GM19043 (cell line): ENCODE data around the gene ZNF48.

Source experiments
- ATAC-seq: cut with Tn5 transposase; IDR thresholded peaks from one replicate; pipeline ENCODE4 v1.9.1; 2021; ENCODE audit warnings: low read depth; ENCODE audit not compliant: unreplicated experiment

Gene ZNF48

DNA sequence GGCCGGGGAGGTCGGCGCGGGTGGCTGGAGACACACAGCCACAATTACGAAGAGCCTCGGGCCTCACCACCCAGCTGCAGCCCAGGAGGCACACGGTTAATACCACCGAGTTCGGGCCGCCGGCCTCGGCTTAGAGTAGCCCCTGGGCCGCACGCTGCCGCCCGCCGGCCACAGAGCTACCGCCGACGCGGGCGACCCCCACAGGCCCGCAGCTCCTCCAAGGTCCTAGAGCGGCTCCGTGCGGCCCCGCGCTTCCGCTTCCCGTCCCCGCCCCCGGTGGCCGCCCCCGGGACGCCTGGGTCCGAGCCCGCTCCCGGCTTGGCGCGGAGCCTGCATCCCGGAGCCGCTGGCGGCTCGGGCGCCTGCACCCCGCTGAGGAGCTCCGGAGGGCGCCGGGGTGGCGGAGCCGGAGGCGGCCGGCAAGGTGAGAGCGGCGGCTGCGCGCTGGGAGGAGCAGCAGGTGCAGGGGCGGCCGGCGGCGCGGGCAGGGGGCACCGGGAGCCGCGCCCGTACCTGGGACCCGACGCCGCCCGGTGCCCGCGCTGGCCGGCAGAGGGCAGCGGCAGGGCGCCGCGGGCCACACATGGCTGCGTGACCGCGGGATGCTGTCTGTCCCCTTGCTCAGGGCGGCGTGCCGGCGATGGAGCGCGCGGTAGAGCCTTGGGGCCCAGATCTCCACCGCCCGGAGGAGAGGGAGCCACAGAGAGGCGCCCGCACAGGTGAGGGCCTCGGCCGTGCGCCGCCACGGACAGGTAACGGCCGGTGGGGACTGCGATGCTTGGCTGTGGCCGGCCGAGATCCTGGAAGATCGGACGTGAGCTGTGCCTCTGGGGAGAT is at the start of gene ZNF48:
ZNF48 (plus strand) TSS at position 266 of the 837 bp plus-strand sequence; CDS start at position 641, 375 bp downstream.
- ATAC-seq: peak; percentile 57

DNA sequence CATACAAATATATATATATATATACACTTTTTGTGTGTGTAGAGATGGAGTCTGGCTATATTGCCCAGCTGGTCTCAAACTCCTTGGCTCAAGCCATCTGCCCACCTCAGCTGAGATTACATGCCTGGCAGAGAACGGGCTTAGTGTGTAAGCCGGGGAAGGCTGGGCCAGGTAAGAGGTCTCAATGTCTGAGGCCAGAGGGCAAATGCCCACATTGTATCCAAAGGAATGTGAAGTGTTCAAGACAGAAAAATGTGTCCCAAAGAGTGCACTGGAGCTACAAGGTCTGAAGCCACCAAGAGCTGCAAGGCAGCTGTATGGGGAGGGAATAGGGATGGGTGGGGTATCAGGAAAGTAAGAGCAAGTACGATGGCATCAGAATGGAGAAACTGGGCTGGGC is 48.9 kb upstream of the ZNF48 start:
- ATAC-seq: no peak

DNA sequence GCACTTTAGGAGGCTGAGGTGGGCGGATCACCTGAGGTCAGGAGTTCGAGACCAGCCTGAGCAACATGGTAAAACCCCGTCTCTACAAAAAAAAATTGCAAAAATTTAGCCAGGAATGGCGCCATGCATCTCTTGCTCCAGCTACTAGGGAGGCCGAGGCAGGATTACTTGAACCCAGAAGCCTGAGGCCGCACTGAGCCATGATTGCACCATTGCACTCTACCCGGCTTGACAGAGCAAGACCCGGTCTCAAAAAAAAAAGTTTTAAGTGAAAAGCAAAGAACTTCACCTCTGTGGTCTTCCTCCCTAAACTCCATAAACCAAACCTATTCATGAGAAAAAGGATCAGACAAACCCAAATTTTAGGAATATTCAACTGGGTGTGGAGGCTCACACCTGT is 47.1 kb upstream of the ZNF48 start:
- ATAC-seq: no peak

DNA sequence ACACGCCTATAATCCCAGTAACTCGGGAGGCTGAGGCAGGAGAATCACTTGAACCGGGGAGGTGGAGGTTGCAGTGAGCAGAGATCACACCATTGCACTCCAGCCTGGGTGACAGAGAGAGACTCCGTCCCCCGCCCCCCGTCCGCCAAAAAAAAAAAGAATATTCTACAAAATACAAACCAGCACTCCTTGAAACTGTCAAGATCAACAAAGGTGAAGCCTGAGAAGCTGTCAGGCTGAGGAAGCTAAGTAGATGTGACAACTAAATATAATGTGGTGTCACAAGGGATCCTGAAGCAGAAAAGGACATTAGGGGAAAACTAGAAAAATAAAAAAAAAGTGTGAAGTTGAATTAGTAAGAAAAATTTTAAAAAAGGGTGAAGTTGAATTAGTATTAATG is 46.3 kb upstream of the ZNF48 start:
- ATAC-seq: no peak

DNA sequence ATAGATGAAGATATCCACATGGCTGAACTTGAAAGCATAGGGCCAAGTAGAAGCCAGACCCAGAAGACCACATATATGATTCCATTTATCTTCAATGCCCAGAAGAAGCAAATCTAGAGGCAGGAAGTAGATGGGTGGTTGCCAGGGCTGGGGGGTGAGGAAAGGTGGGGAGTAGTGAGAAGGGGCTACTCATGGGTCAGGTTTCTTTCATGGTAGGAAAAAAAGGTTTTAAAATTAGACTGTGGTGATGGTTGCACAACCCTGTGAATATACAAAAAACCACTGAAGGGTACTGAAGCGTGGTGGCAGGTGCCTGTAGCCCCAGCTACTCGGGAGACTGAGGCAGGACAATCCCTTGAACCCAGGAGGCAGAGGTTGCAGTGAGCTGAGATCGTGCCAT is 45.5 kb upstream of the ZNF48 start:
- ATAC-seq: no peak

DNA sequence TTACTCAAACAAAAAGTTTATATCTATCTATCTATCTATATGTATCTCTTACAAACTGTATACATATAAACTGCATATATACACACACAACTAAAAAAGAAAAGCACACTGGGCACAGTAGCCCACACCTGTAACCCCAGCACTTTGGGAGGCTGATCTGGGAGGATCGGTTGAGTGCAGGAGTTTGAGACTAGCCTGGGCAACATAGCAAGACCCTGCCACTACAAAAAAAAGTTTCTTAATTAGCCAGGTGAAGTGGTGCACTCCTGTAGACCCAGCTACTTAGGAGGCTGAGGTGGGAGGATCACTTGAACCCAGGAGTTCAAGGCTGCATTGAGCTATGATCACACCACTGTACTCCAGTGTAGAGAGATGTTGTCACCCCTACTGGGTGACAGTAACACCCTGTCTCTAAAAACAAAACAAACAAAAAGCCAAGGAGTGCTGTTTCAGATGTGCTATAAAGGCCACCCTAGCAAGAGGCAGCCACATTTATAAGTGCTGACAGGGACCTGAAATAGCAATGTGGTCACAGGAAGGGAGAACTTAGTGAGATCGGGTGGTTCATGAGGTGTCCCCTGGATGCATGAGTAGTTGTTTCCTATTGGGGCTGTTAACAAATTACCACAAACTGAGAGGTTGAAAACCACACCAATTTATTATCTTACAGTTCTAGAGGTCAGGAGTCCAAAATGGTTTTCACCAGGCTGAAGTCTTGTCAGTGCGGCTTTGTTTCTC is 44.9 kb upstream of the ZNF48 start:
- ATAC-seq: peak; percentile 49

DNA sequence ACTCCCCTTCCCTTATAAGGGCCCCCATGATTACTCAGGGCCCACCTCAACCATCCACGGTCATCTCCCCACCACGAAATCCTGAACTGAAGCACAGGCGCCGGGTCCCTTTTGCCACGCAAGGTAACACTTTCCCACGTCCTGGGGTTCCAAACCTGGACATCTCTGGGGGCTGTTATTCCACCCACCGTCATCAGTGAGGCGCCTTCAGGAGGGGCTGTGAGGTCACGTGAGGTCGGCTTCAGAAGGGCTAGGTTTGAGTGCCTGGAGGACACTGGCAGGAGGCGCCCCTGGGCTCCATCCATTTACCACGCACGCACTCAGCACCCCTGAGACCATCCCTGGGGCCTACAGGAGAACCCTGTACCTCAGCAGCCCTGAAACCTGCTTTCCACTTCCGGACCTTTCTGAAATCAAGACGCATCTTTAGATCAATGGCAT is 44.2 kb upstream of the ZNF48 start:
- no peak for ATAC-seq

DNA sequence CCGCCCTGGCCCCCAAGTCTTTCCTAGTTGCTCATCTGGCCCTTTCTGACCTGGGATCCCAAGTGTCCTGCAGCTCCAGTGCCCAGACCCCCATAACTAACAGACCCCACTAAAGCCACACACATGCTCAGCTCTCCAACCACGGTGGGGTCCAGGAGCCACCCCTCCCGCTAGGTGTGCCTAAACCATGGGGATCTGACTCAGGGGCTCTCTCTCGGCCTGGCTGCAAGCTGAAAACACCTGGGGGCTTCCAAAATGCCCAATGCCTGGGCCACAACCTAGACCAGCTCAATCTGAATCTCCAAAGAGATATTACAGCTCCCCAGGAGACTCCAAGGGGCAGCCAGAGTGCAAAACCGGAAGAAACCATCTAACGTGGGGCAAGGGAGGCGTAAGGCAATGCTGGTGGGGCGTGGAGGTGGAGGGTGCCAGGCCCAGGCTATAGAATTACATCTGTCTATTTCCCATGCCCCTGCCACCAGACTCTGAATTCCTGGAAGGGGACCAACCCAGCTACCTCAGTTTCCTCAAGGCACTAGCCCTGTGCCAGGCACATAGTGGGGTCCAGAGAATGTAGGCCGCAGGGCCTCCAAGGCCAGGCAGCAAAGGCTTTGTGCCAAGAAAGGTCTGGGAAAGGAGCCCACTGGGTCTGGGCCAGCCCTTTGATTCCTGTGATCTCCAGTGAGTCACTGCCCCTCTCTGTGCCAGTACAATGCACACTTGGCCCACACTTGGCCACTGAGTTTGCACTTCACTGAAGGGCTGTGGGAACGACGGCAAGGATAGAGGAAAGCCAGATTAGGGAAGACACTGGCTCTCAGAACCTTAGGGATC is 43.4 kb upstream of the ZNF48 start:
- ATAC-seq: no peak

DNA sequence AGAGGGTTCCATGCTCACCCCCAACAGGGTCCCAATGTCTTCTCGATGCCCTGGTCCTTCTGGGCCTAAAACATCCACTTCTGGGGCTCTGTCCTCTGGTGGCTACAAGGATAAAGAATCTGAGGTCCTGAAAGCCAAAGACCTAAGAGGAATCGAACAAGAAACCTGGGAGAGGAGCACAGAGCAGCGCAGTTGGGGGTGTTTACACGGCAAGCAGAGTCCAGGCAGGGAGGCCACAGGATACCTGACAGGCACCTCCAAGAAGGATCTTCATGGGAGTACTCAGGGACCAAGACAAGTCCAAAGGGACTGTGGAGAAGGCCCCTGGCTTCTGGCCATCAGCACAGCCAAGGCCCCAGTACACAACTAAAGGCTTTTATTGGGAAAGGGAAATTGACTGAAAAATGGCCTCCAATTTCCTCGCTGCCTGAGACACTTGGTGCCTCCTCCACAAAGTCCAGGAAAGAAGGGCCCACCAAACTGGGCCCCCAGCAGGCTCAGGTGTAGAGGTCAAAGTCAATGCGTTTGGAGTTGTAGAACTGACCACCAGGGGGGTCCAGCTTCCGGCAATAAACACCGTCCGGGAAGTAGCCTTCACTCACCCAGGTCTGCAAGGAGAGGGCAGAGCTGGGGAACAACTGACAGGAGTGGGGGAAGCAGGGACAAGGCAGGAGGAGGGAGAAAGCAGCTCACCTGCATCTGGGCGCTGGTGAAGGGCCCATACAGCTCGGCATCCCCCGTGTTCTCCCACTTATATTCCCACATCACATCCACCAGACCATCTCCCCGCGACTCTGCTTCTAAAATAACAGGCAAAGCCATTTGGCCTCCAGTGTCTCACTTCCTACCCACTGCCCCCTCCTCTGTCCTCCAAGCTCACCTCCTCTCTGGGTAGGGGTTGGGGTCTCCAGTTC is 42.5 kb upstream of the ZNF48 start:
- ATAC-seq: no peak

DNA sequence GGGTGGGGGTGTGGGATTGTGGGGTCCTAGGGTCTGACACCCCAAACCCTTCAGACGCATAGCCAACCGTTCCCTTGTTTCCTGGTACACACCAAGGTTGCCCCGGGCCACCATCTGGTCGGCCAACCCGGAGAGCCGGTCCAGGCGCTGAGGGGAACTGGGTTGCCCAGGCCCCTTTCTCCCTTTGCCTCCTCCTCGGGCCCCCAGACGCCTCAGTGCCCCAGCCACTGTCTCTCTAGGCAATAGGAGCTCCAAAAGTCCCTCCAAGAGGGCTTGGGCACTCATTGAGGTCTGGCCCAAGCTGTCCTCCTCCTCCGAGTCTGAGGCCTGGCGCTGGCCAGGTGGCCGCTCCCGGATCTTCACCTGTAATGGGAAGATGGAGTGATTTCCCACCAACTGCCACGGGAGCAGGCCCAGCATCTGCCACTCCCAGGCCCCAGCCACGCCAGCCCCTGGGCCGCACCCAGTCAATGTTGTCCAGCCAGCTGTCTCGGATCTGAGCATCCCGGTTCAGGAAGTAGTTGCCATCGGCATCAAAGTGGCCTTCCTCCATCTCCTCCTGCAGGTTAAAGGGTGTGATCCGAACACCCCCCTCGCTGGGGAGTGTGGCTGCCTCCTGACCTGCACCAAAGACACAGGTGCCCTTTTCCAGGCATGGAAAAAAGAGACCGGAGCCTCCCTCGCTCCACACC is 41.6 kb upstream of the ZNF48 start:
- no peak for ATAC-seq

DNA sequence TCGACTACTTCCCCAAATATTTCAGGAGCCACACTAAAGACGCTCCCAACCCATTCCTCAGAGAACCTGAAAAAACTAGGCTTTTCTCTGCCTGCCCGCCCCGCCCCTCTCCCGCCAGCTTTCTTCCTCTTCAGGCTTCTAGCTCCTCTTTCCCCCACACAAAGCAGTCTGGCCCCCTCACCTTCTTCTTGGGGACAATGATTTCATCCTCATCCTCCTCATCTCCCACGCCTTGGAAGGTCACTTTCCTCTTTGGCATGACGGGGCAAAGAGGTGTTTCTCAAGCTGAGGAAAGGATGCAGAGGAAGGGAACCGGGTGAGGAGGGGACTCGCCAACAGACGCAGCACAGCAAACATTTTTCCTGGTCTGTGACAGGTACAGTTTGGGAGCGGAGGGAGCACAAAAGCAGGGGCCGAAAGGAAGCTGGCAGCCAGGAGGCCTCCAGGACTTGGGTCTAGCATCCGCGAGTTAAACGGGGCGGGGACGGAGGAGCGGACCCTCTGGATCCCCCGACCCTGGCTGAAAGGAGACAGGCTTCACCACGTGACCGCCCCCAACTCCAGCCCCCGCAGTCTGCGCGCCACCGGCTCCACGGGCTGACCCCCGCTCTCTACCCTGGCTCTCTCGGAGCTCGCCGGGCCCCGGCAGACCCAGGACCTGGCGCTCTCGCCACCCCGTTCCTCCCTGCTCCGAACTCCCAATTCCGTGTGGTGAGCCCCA is 40.6 kb upstream of the ZNF48 start:
- no peak for ATAC-seq

DNA sequence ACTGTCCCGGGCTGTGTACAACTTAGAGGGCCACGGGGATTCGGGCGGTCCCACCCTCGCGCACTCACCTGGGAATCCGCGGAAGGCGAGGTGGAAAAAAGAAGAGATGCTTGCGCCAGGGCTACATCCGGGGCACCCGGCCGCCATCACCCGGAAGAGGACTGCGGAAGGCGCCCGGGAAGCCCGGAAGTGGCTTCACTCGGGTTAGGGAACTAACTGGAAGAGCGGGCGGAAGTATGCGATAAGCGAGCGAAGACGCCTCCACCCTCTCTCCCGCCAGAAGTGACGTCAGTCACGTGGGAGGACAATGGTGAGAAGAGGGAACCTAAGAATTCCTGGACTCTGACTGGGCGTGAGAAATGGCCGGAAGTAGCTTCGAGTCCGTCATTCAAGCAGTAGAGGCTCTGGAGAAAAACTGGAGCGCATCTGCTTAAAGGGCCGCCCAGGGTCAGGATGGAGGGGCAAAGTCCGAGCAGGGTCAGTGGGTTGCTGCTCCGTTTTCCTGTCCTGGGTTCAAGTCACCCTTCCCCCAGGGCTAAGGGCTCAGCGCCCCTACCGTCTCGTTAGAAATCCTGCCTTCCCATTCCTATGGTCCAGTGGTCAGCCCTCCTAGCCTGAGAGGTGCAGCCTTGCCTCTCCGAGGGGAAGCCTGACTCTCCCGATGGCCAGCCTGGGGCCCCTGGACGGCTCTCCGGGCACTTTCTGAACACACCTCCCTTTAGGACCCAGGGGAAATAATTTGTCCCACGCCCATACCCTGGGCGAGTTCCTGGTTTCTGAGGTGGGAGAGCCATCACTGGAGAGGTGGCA is 39.9 kb upstream of the ZNF48 start, which contains the start of gene CD2BP2:
CD2BP2 (minus strand) TSS at position 165 of the 810 bp plus-strand sequence. CDS start 627 bp downstream, outside the sequence.
- ATAC-seq: no peak

DNA sequence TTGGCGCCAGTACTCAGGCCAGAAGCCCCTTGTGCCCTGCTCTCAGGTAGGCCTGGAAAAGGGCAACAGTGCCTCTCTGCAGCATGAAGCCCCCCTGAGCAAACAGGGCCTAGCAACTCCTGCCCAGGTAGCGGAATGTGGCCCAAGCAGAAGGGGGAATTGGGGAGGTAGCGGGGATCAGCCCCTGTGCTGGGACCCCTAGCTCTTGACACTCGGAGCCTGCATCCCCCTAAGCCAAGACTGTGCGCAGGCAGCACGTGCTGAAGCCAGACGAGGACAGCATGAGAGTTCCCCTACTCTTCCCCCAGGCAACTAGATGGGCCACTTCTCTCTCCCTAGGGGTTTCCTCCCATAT is 39.3 kb upstream of the ZNF48 start:
- no peak for ATAC-seq

DNA sequence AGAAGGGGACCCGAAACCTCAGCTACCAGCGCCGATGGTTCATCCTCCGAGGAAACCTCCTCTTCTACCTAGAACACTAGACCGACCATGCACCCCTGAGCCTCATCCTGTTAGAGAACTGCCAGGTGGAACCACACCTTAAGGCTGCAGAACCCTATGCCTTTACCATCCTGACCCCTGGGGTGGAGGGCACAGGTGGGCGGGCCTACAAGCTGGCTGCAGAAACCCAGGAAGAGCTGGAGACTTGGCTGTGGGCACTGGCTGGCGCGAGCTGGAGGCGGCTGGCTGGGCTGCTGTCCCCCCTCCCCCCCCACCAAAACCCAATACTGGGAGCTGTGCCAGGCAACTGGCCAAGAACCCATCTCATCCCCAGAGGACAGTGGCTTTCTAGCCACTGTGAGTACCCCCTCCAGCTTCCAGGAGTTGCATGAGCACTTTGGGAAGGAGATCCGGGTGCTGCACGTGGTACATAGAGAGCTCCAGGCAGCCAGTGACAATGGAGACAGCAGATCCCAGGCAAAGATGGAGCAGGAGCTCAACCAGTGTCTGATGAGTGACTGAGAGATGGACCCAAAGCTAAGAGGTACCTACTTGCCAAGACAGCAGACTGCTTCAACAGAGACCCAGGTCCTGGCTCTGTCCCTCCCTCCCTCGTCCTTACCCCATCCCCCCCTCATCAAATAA is 38.7 kb upstream of the ZNF48 start:
- ATAC-seq: no peak

DNA sequence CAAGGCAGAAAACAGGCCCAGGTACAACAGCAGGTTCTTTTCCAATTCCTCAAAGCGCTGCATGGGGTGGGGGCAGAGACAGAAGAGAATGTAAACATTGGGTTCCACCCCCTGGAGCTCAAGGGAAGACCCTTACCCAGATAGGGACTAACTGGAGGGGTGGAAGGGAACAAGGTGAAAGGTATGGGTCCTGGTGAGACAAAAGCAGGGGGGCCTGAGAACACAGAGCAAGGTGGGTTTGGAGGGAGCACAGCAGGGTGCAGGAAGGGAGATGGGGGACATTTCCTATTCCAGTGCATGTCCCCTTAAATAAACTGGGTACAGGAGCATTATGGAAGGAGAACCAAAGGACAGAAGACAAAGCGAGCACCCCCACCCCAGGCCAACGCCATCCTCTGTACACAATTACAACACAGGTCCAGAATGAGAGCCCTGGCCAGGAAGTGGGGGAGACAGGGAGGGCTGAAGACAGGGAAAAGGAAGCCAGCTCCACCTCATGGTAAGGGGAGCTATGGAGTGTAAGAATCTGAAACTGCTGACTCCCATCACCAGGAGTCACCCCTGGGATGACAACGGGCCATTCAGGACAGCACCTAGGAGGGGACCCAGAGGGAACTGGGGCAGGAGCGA is 38.0 kb upstream of the ZNF48 start:
- ATAC-seq: no peak

DNA sequence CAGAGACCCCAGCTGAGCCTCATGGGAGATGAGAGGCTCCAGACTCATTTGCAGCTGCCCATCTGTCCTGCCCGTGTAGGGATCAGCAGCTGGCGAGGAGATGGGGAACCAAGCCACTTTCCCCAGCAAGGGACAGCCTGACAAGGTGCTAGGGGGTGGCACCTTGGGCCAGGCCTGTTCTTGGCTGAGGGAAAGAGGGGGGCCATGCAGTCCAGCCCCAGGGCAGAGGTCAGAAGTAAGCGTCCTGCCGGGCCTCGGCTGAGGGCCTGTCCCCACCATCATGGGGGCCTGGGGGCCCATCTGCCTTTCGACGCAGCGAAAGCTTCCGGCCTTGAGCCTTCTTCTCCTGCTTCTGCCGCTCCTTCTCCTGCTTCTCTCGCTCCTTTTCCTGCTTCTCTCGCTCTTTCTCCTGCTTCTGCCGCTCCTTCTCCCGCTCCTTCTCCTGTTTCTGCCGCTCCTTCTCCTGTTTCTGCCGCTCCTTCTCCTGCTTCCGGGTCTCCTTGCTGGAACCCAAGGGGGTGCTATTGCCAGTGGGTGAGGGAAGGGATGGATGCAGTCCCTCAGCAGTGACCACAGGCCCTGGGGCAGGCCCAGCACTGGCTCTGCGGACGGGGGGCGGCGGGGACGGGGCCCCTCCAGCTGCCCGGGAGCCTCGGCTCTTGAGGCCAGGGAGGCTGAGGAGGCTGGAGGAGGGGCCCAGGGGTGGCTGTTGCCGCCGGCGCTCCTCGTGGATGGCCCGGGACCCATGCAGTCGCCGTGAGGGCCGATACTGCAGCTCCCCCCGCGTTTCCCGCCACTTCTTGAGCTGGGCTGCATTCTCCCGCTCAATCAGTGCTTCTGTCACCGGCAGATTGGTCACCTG is 37.3 kb upstream of the ZNF48 start:
- no peak for ATAC-seq
